Panc1 (cell line): ENCODE data around the gene OR10A3. TPM values are rescaled to one million over a fixed set of nuclear protein-coding genes. Genes with fewer than 3 reads are reported as not detected.

Experiments
- ATAC-seq: fragments of 200-7000 bp; cut with Tn5 transposase; 2 replicates; pipeline ENCODE4 v1.9.1; 2020; ENCODE audit warnings: mild to moderate bottlenecking, moderate library complexity
- BruUV-seq: library from RNA; stranded (reverse); fragments of 400-500 nt; replicated peaks from 2 replicates; lab custom pipeline; 2021; lab: Mats Ljungman, UMichigan
- CTCF ChIA-PET: fragments of 300-600 bp; sonication (Branson Sonifier 250); formaldehyde crosslinking; loops from one replicate; lab custom pipeline; 2022; ENCODE audit warnings: antibody characterized with exemption; lab: Charles Lee
- POLR2A ChIA-PET: fragments of 300-600 bp; sonication (Branson Sonifier 250); formaldehyde crosslinking; loops from one replicate; lab custom pipeline; 2022; ENCODE audit warnings: antibody characterized with exemption; lab: Charles Lee
- DNase-seq: peaks from one replicate; pipeline ENCODE4 v3.0.0-alpha.2; 2010; ENCODE audit warnings: low read depth, low spot score
- H3K27ac ChIP-seq: 2 replicates; pipeline ENCODE4 v1.5.1; 2011; ENCODE audit warnings: mild to moderate bottlenecking, low read length, inconsistent platforms
- H3K27me3 ChIP-seq: fragments of 200-500 bp; sonication (Bioruptor generic); 2 replicates; pipeline ENCODE4 v1.6.0; 2014; ENCODE audit warnings: low read length, inconsistent platforms; ENCODE audit not compliant: control insufficient read depth, insufficient read depth
- H3K36me3 ChIP-seq: fragments of 200-500 bp; sonication (Bioruptor generic); 2 replicates; pipeline ENCODE4 v1.5.1; 2014; ENCODE audit warnings: inconsistent platforms, mild to moderate bottlenecking, low read length, moderate library complexity; ENCODE audit not compliant: control insufficient read depth, insufficient read depth
- H3K4me1 ChIP-seq: 2 replicates; pipeline ENCODE4 v1.5.1; 2011; ENCODE audit warnings: inconsistent platforms, mild to moderate bottlenecking, low read length, moderate library complexity; ENCODE audit not compliant: control insufficient read depth, insufficient read depth
- H3K4me3 ChIP-seq, 2 experiments: 2 replicates each; pipeline ENCODE4 v1.5.1; 2011 to 2012; ENCODE audit warnings: low read depth in 2 of 2, low read length in 2 of 2, mild to moderate bottlenecking in 2 of 2, inconsistent platforms in 1 of 2, moderate library complexity in 1 of 2
- H3K9me3 ChIP-seq: fragments of 200-500 bp; sonication (Bioruptor generic); 2 replicates; pipeline ENCODE4 v1.5.1; 2014; ENCODE audit warnings: low read depth, mild to moderate bottlenecking, inconsistent platforms, low read length, moderate library complexity; ENCODE audit not compliant: control insufficient read depth, insufficient read depth
- POLR2AphosphoS5 ChIP-seq: IDR thresholded peaks from 2 replicates; pipeline ENCODE4 v1.6.1; 2012; ENCODE audit warnings: mild to moderate bottlenecking, low read depth, low read length, moderate library complexity
- SIN3A ChIP-seq: IDR thresholded peaks from 2 replicates; pipeline ENCODE4 v1.6.1; 2012; ENCODE audit warnings: low read depth, mild to moderate bottlenecking, low read length, moderate library complexity, borderline replicate concordance; ENCODE audit not compliant: insufficient read depth
- TCF7L2 ChIP-seq: IDR thresholded peaks from 2 replicates; pipeline ENCODE4 v1.6.1; 2011; ENCODE audit warnings: mild to moderate bottlenecking, low read depth, low read length, inconsistent platforms
- in situ Hi-C: cut with HindIII; loops from 2 replicates; pipeline ENCODE4 v1.10.0; 2016; ENCODE audit warnings: low sequenced_read_pairs, low pct_unique_long_range_greater_than_20kb
- intact Hi-C: fragments of 100-400 bp; cut with micrococcal nuclease; formaldehyde crosslinking; loops from one replicate; pipeline ENCODE4 v1.10.0; 2022; ENCODE audit not compliant: unreplicated experiment
- total RNA-seq: library from RNA; stranded (reverse); gene quantifications from one replicate; pipeline ENCODE4 v1.2.1, GENCODE V29; 2021; ENCODE audit not compliant: unreplicated experiment
- TF ChIP-seq, protein P1 (sequence below), 2 experiments: IDR thresholded peaks; 2 replicates each; pipeline ENCODE4 v1.6.1; 2011 to 2012; ENCODE audit warnings: low read depth in 2 of 2, control low read depth in 1 of 2, low read length in 1 of 2, mild to moderate bottlenecking in 1 of 2, moderate library complexity in 1 of 2; ENCODE audit not compliant: insufficient read depth in 1 of 2
- TF ChIP-seq, protein P2 (sequence below): fragments of 450-650 bp; IDR thresholded peaks from 2 replicates; pipeline ENCODE4 v1.5.1; 2017; ENCODE audit warnings: mild to moderate bottlenecking

The OR10A3 gene
- total RNA-seq, 1 experiment from 2014 or later: not detected

DNA sequence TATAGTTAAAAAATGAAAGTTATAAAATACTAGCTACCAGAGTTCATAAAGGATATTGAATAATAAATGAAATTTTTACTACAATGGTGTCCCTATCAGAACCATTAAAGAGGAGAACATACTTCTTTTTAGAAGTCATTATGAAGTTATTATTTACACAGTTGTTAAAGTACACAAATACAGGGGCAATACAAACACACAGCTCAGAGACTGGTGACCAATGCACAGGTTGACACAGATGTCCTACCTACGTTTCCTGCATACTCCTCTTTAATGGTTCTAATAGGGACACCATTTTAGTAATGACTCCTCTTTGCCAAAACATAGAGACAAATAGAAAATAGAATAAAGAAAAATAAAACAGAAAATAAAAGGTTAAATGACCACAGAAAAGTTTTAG lies 13.7 kb upstream of the OR10A3 start:
- CTCF ChIA-PET: no interaction called here
- DNase-seq: peak; percentile 42

DNA sequence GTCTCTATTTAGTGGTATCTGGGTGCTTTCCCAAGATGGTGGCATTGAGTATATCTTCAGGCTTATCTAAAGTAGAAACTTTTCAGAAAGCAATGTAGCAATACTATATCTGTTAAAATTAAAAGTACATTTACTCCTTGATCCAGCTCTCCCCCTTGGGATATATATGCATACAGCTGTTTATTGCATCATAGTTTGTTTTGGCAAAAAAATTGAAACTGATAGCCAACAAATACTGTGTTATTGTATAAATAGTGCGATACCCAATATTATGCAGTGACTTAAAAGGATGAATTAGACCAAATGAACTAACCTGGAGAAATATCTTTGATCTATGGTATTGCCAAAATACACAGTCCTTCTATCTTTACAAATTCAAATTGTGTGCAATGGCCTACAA lies 8.4 kb upstream of the OR10A3 start:
- BruUV-seq: no TSS peak
- Histone ChIP-seq H3K4me3 (no peak overlapping the region), H3K27me3 (peaks cover 9% of the 10 kb centered on the region; the same call in 1 of the 2 replicates), H3K27ac (no peak overlapping the region), H3K36me3 (no peaks in the 10 kb centered on the region), H3K9me3 (no peaks in the 10 kb centered on the region), H3K4me1 (no peaks in the 10 kb centered on the region)
- POLR2A ChIA-PET: no interaction called here
- in situ Hi-C loops (no loop called here), intact Hi-C loops (no loop called here)
- TF ChIP-seq TCF7L2 (no peak), POLR2AphosphoS5 (no peak), SIN3A (no peak)
- TF ChIP-seq, protein P1, sequence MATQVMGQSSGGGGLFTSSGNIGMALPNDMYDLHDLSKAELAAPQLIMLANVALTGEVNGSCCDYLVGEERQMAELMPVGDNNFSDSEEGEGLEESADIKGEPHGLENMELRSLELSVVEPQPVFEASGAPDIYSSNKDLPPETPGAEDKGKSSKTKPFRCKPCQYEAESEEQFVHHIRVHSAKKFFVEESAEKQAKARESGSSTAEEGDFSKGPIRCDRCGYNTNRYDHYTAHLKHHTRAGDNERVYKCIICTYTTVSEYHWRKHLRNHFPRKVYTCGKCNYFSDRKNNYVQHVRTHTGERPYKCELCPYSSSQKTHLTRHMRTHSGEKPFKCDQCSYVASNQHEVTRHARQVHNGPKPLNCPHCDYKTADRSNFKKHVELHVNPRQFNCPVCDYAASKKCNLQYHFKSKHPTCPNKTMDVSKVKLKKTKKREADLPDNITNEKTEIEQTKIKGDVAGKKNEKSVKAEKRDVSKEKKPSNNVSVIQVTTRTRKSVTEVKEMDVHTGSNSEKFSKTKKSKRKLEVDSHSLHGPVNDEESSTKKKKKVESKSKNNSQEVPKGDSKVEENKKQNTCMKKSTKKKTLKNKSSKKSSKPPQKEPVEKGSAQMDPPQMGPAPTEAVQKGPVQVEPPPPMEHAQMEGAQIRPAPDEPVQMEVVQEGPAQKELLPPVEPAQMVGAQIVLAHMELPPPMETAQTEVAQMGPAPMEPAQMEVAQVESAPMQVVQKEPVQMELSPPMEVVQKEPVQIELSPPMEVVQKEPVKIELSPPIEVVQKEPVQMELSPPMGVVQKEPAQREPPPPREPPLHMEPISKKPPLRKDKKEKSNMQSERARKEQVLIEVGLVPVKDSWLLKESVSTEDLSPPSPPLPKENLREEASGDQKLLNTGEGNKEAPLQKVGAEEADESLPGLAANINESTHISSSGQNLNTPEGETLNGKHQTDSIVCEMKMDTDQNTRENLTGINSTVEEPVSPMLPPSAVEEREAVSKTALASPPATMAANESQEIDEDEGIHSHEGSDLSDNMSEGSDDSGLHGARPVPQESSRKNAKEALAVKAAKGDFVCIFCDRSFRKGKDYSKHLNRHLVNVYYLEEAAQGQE (IDR thresholded peaks at IDR 0.05; ENCODE audit: insufficient read depth in 1 of 2, low read depth in 2 of 2, low read length in 1 of 2): no peak
- TF ChIP-seq, protein P2, sequence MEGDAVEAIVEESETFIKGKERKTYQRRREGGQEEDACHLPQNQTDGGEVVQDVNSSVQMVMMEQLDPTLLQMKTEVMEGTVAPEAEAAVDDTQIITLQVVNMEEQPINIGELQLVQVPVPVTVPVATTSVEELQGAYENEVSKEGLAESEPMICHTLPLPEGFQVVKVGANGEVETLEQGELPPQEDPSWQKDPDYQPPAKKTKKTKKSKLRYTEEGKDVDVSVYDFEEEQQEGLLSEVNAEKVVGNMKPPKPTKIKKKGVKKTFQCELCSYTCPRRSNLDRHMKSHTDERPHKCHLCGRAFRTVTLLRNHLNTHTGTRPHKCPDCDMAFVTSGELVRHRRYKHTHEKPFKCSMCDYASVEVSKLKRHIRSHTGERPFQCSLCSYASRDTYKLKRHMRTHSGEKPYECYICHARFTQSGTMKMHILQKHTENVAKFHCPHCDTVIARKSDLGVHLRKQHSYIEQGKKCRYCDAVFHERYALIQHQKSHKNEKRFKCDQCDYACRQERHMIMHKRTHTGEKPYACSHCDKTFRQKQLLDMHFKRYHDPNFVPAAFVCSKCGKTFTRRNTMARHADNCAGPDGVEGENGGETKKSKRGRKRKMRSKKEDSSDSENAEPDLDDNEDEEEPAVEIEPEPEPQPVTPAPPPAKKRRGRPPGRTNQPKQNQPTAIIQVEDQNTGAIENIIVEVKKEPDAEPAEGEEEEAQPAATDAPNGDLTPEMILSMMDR: no peak
- no peak for ATAC-seq
- no peak for DNase-seq
- CTCF ChIA-PET: no interaction called here

More for the DNA sequence above, 13.7 kb upstream of the OR10A3 start:
- in situ Hi-C loops (no loop called here), intact Hi-C loops (no loop called here)
- no TSS peak for BruUV-seq
- 0 out of 2 replicates have a peak, but pooled peaks have one; percentile 51 for ATAC-seq
- Histone ChIP-seq H3K4me3 (no peak overlapping the region), H3K9me3 (peaks cover 4% of the 10 kb centered on the region; the same call in 1 of the 2 replicates), H3K27me3 (peaks cover under 1% of the 10 kb centered on the region; the same call in 1 of the 2 replicates), H3K27ac (no peak overlapping the region), H3K4me1 (no peaks in the 10 kb centered on the region), H3K36me3 (no peaks in the 10 kb centered on the region)
- POLR2A ChIA-PET: no interaction called here
- TF ChIP-seq SIN3A (no peak), TCF7L2 (0 out of 2 replicates have a peak, but pooled peaks have one; percentile 20), POLR2AphosphoS5 (no peak)
- TF ChIP-seq, protein P1 (IDR thresholded peaks at IDR 0.05; ENCODE audit: insufficient read depth in 1 of 2, low read depth in 2 of 2, low read length in 1 of 2): no peak
- TF ChIP-seq, protein P2: no peak
